HUES6 (cell line): ENCODE data around the gene DDX39B.
A peak's percentile ranks its signal among the peaks of the same experiment; 100 is the strongest.

Source experiments
- H3K27ac ChIP-seq: 2 replicates; pipeline ENCODE4 v1.7.0; 2013; ENCODE audit warnings: low read depth, mild to moderate bottlenecking, low read length, inconsistent platforms
- H3K27me3 ChIP-seq: 2 replicates; pipeline ENCODE4 v1.6.1; 2013; ENCODE audit warnings: low read length; ENCODE audit not compliant: control insufficient read depth, insufficient read depth
- H3K36me3 ChIP-seq: 2 replicates; pipeline ENCODE4 v1.6.1; 2013; ENCODE audit warnings: low read length; ENCODE audit not compliant: control insufficient read depth, insufficient read depth
- H3K4me1 ChIP-seq: 2 replicates; pipeline ENCODE4 v1.6.1; 2013; ENCODE audit warnings: low read length; ENCODE audit not compliant: control insufficient read depth, insufficient read depth
- H3K4me3 ChIP-seq: 2 replicates; pipeline ENCODE4 v1.5.1; 2013; ENCODE audit warnings: low read depth, low read length
- H3K9ac ChIP-seq: one replicate; pipeline ENCODE4 v1.6.1; 2013; ENCODE audit warnings: mild to moderate bottlenecking, low read length
- H3K9me3 ChIP-seq: 2 replicates; pipeline ENCODE4 v1.6.1; 2013; ENCODE audit warnings: low read depth, low read length; ENCODE audit not compliant: control insufficient read depth, insufficient read depth

DDX39B gene

DNA sequence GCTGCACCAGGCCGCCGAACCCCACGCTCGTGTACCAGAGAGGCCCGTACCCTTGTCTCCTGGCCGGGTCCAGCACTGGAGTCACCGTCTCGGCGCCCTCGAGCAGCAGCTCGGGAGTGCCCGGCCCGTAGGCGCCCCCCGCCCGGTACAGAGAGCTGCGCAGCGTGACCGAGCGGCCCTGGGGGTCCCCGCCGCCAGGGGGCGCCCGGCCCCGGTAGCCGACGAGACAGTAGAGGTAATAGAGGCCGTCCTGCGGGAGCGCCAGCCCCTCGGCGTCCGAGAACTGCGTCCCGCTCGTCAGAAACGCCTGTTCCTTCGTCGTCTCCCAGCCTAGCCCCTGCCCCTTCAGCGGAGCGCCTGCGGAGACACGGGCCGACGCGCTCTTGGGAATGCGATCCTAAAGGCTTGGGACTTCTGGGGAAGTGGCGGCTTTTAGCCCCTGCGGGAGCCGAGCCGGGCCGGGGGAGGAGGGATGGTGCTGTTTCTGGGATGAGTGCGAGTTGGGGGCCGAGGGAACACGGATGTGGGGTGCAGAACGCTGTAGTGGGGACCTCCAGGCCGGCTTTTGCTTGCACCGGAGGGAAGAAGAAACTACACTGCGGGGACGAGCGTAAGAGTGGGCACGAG, 39.1 kb upstream of the DDX39B start:
- Histone ChIP-seq H3K9me3 (no peaks in the 10 kb centered on the region), H3K9ac (peak overlapping the region; percentile 83), H3K4me3 (peak overlapping the region; percentile 99), H3K36me3 (no peaks in the 10 kb centered on the region), H3K27me3 (peaks cover 21% of the 10 kb centered on the region), H3K4me1 (peaks cover 31% of the 10 kb centered on the region), H3K27ac (no peak overlapping the region; the same call in 1 of the 2 replicates)

DNA sequence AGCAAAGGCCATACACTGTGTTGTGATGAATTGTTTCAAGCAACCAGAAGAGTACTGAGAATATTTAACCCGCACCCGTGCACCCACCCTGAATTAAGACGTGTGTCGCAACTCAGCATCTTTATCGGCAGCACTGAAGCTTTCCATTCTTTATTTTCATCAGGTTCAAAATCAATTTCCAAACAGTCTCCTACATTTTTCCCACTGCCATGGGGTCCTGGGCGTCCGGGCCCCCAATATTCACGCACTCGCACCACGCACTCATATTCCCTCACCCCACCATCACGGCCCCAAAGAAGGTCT, 38.6 kb upstream of the DDX39B start:
- H3K27me3 ChIP-seq, result peaks cover 25% of the 10 kb centered on the region
- no peak overlapping the region for H3K27ac ChIP-seq
- peak overlapping the region; percentile 99 for H3K4me3 ChIP-seq
- H3K9me3 ChIP-seq, result no peaks in the 10 kb centered on the region
- peak overlapping the region; percentile 57 for H3K9ac ChIP-seq
- no peaks in the 10 kb centered on the region for H3K36me3 ChIP-seq
- H3K4me1 ChIP-seq, result peaks cover 34% of the 10 kb centered on the region

DNA sequence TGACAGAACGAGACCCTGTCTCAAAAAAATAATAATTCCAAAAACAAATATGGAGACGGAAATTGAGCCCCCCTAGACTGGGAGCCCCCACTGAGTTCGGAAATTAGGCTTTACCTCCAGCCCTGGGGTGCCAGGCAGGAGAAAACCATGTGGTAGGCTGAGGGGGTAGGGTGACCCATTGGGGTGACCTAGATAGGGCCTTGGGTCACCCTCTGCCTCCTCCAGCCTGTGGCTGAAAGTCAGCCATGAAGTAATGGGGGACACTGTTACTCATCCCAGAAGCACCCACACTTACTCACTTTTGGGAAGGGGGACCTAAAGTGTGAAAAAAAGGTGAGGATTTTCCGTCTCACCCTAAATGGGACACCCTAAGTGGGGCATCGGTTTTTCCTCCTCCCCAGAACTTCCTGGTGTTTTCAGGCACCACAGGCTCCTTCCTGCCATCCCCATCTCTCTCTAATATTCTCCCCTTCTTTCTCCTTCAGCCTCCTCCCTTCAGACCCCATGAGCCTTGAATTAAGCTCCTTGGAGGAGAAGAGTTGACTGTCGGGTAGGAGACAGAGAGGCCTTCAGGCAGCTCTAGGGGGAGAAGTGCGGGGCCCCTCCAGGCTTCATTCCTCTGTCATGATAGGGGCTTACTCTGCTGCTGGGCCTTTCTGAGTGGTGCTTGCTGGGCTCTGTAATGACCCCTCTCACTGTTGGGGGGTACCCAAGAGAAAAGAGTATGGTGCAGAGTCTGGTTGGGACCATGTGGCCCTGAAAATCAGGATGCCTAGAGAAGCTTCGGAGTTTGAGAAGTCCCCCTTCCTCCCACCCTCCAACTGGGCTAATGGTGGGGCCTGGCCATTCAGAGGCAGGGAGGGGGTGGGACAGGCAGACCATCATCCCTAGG, 38.0 kb upstream of the DDX39B start:
- no peak overlapping the region for H3K27ac ChIP-seq
- peaks cover 25% of the 10 kb centered on the region for H3K27me3 ChIP-seq
- H3K9me3 ChIP-seq, result no peaks in the 10 kb centered on the region
- peaks cover 37% of the 10 kb centered on the region for H3K4me1 ChIP-seq
- peak overlapping the region; percentile 99 for H3K4me3 ChIP-seq
- no peak overlapping the region for H3K9ac ChIP-seq
- H3K36me3 ChIP-seq, result no peaks in the 10 kb centered on the region

DNA sequence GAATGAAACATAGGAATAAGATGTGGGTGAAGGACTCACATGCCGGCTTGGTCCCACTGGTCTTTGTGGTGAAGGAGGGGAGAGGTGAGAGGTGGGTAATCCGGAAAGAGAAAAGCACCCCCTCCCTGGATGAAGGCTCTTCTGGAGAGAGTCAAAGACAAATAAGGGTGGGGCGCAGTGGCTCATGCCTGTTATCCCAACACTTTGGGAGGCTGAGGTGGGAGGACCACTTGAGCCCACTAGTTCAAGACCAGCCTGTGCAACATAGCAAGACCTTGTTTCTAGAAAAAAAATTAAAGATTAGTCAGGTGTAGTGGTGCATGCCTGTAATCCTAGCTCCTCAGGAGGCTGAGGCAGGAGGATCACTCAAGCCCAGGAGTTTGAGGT, 37.3 kb upstream of the DDX39B start:
- no peak overlapping the region for H3K4me3 ChIP-seq
- H3K27me3 ChIP-seq, result peaks cover 25% of the 10 kb centered on the region
- H3K9me3 ChIP-seq, result no peaks in the 10 kb centered on the region
- H3K9ac ChIP-seq, result no peak overlapping the region
- no peaks in the 10 kb centered on the region for H3K36me3 ChIP-seq
- peaks cover 41% of the 10 kb centered on the region for H3K4me1 ChIP-seq
- H3K27ac ChIP-seq, result no peak overlapping the region

DNA sequence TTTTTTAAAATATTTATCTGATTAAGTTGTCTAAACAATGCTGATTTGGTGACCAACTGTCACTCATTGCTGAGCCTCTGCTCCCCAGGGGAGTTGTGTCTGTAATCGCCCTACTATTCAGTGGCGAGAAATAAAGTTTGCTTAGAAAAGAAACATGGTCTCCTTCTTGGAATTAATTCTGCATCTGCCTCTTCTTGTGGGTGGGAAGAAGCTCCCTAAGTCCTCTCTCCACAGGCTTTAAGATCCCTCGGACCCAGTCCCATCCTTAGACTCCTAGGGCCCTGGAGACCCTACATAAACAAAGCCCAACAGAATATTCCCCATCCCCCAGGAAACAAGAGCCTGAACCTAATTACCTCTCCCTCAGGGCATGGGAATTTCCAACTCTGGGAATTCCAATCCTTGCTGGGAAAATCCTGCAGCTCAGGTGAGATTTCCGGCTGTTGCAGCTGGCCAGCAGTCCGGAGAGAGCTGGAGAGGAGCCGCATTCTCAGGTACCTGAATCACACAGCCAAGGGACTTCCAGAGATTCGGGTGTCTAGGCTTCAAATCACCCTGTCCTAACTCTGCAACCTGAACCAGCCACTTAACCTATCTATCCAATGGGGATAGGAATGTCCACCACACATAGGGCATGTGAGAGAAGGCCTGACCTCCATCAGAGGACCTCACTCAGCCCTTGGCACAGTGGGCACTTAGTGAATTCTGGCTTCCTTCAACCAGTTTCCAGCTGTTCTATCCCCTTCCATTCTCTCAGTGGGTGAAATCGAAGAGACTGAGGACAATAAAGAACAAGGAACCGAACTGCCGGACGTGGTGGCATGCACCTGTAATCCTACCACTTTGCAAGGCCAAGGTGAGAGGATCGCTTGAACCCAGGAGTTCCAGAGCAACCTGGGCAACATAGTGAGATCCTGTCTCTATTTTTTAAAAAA, 36.6 kb upstream of the DDX39B start:
- H3K27ac ChIP-seq, result no peak overlapping the region
- peak overlapping the region; percentile 14; the same call in 1 of the 2 replicates for H3K4me3 ChIP-seq
- peaks cover 25% of the 10 kb centered on the region for H3K27me3 ChIP-seq
- H3K4me1 ChIP-seq, result peaks cover 43% of the 10 kb centered on the region
- peak overlapping the region; percentile 40 for H3K9ac ChIP-seq
- no peaks in the 10 kb centered on the region for H3K36me3 ChIP-seq
- no peaks in the 10 kb centered on the region for H3K9me3 ChIP-seq

DNA sequence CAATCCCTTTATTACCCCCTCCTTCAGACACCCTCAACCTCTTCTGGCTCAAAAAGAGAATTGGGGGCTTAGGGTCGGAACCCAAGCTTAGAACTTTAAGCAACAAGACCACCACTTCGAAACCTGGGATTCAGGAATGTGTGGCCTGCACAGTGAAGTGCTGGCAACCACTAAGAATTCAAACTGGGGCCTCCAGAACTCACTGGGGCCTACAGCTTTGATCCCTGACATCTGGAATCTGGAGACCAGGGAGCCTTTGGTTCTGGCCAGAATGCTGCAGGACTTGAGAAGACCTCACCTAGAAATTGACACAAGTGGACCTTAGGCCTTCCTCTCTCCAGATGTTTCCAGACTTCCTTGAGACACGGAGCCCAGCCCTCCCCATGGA, 35.8 kb upstream of the DDX39B start:
- Histone ChIP-seq H3K4me3 (no peak overlapping the region), H3K9me3 (no peaks in the 10 kb centered on the region), H3K9ac (no peak overlapping the region), H3K27me3 (peaks cover 25% of the 10 kb centered on the region), H3K36me3 (no peaks in the 10 kb centered on the region), H3K27ac (no peak overlapping the region), H3K4me1 (peaks cover 43% of the 10 kb centered on the region)

DNA sequence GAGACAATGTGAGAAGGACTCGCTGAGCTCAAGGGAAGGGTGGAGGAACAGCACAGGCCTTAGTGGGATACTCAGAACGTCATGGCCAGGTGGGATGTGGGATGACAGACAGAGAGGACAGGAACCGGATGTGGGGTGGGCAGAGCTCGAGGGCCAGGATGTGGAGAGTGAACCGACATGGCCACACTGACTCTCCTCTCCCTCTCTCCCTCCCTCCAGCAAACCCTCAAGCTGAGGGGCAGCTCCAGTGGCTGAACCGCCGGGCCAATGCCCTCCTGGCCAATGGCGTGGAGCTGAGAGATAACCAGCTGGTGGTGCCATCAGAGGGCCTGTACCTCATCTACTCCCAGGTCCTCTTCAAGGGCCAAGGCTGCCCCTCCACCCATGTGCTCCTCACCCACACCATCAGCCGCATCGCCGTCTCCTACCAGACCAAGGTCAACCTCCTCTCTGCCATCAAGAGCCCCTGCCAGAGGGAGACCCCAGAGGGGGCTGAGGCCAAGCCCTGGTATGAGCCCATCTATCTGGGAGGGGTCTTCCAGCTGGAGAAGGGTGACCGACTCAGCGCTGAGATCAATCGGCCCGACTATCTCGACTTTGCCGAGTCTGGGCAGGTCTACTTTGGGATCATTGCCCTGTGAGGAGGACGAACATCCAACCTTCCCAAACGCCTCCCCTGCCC, 35.2 kb upstream of the DDX39B start:
- Histone ChIP-seq H3K4me1 (peaks cover 42% of the 10 kb centered on the region), H3K9me3 (no peaks in the 10 kb centered on the region), H3K9ac (no peak overlapping the region), H3K27me3 (peaks cover 24% of the 10 kb centered on the region), H3K36me3 (no peaks in the 10 kb centered on the region), H3K4me3 (no peak overlapping the region), H3K27ac (no peak overlapping the region)

DNA sequence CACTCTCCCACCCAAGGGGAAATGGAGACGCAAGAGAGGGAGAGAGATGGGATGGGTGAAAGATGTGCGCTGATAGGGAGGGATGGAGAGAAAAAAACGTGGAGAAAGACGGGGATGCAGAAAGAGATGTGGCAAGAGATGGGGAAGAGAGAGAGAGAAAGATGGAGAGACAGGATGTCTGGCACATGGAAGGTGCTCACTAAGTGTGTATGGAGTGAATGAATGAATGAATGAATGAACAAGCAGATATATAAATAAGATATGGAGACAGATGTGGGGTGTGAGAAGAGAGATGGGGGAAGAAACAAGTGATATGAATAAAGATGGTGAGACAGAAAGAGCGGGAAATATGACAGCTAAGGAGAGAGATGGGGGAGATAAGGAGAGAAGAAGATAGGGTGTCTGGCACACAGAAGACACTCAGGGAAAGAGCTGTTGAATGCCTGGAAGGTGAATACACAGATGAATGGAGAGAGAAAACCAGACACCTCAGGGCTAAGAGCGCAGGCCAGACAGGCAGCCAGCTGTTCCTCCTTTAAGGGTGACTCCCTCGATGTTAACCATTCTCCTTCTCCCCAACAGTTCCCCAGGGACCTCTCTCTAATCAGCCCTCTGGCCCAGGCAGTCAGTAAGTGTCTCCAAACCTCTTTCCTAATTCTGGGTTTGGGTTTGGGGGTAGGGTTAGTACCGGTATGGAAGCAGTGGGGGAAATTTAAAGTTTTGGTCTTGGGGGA, 34.3 kb upstream of the DDX39B start:
- H3K9me3 ChIP-seq, result no peaks in the 10 kb centered on the region
- H3K4me1 ChIP-seq, result peaks cover 37% of the 10 kb centered on the region
- H3K4me3 ChIP-seq, result no peak overlapping the region
- peaks cover 16% of the 10 kb centered on the region for H3K27me3 ChIP-seq
- H3K9ac ChIP-seq, result no peak overlapping the region
- H3K27ac ChIP-seq, result no peak overlapping the region
- no peaks in the 10 kb centered on the region for H3K36me3 ChIP-seq

DNA sequence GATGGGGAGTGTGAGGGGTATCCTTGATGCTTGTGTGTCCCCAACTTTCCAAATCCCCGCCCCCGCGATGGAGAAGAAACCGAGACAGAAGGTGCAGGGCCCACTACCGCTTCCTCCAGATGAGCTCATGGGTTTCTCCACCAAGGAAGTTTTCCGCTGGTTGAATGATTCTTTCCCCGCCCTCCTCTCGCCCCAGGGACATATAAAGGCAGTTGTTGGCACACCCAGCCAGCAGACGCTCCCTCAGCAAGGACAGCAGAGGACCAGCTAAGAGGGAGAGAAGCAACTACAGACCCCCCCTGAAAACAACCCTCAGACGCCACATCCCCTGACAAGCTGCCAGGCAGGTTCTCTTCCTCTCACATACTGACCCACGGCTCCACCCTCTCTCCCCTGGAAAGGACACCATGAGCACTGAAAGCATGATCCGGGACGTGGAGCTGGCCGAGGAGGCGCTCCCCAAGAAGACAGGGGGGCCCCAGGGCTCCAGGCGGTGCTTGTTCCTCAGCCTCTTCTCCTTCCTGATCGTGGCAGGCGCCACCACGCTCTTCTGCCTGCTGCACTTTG, 33.6 kb upstream of the DDX39B start, which contains the start of gene TNF:
TNF (plus strand) TSS at position 231 of the 567 bp plus-strand sequence; CDS start at position 408, 177 bp downstream.
- Histone ChIP-seq H3K4me3 (no peak within 1 kb of the TSS), H3K9ac (no peak within 1 kb of the TSS), H3K9me3 (no peaks in the 10 kb centered on the region), H3K36me3 (no peaks in the 10 kb centered on the region), H3K27ac (no peak within 1 kb of the TSS), H3K4me1 (peaks cover 34% of the 10 kb centered on the region), H3K27me3 (peaks cover 13% of the 10 kb centered on the region; the same call in 1 of the 2 replicates)
